Stimulated activated CD8-positive, alpha-beta memory T cell treated with anti-CD3 and anti-CD28 coated beads, Interleukin-7, amount 100 ng/mL, for 4 hours (primary cell): Measurements from ENCODE around the gene TTC33.
A peak's percentile ranks its signal among the peaks of the same experiment; 100 is the strongest.
"Not testable (repeated sequence)": the region's sequence is repeated elsewhere in the genome, so short reads cannot be mapped to it uniquely, and the experiment has no call there.

Source experiments
- DNase-seq, 2 donors: peaks; one replicate each; pipeline ENCODE4 v3.0.0-alpha.2; 2020; ENCODE audit warnings: low read depth in 2 of 2

The TTC33 gene, protein sequence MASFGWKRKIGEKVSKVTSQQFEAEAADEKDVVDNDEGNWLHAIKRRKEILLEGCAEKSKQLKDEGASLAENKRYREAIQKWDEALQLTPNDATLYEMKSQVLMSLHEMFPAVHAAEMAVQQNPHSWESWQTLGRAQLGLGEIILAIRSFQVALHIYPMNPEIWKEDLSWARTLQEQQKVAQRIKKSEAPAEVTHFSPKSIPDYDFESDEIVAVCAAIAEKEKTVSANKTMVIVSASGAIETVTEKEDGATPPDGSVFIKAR

DNA sequence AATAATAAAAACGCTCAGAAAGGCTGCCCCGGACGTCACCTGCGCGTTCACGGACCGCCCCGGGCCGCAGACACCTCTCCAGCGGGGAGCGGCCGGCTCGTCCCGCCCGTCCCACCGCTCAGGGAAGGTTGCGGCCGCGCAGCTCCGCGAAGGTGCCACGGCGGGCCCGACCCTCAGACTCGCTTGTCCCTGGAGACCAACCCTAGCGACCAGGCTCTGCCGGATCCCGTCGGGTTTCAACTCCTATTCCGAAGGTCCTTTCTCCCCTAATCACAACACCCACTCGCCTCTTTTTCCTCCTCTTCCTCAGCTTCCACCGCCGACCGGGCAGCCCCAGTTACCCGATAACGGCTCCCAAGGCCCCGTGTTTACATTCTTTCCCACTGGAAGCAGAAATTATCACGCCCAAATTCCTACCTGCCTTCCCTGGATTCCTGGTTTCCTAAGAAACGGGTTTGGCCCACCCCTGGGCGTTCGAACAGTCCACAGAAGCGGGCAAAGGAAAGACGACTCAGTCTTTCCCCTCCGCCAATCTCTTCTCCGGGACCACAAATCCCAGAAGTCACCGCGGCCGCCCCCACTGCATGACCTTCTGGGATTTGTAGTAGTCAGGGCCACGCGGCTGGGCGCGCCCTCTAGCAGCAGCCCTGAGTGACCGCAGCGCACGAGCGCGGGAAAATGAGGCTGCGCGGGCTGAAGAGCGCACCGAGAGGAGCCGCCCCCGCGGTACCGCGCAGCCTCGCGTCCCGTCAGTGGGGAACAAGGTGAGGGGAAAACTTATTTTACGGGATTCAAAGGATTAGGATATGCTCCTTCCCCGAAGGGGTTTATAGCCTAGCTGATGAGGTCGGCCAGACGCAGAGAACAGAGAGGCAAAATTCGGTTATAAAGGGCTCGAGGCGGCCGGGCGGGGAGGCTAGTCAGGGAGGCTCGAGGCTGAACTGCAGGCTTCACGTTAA lies at the start of gene TTC33:
Gene TTC33 (minus strand): TSS at position 555 of the 959 bp plus-strand sequence. CDS start 8,943 bp downstream, outside the sequence.
- DNase-seq: peak; percentile 93

DNA sequence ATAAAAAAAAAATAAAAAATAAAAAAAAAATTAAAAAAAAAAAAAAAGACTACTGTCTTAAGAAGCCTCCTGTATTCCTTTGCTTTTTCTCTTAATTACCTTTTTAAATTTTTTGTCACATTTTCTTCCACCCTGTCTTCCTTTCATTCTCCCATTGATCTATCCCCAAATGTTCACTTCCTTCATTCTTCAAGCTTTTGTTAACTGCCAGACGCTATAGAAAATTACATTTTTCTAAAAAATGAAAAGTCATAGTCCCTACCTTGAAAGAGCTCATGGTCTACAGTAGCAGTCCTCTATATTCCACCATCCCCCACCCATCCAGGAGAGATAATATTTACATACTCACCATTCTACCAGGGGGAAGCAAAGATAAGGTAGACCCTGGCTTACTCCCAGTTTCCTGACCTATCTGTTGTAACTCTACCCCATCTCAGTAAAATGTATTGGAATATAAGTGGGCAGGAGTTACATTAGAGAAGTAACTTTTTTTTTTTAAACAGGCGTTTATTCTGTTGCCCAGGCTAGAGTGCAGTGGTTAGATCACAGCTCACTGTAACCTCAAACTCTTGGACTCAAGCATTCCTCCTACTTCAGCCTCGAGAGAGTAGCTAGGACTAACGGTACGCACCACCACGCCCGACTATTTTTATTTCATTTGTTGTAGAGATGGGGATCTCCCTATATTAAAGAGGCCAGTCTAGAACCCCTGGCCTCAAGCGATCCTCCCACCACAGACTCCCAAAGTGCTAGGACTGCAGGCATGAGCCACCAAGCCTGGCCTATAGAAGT lies 46.2 kb upstream of the TTC33 start:
- DNase-seq: no peak

DNA sequence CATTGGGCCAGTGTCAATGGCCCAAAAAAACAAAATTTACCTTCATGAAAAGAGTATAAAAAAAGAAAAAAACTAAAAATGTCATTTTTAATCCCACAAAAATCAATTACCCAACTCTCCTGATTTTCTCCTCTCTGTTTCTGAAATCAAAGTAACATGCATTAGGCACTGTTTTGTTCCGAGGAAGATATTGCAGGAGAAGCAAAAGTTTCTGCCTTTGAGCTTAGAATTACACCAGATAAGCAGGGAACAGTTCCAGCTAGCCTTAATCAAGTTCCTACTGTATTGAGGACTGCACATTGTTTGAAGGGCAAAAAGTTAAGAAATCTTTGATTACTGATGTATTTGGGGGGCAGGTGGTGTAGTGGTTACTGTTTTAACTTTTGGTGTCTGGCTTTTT lies 43.5 kb upstream of the TTC33 start:
- no peak for DNase-seq

DNA sequence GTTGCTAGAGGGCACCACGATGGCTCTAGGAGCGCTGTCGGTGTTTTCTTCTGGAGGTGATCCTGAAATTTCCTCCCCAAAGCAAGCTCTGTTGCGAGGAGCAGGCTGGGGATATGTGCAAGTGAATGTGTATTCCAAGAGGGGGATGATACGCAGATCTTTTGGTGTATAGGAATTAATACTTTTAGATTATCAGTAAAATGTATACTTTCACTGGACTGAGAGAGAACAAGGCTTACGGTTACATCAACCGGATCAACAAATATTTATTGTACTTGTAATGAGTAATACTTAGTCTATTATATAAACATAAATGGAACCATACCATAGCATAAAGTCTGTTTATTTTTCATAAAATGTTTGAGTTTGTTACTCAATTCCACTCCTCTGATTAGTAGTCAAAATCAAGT lies 43.0 kb upstream of the TTC33 start:
- DNase-seq: no peak

DNA sequence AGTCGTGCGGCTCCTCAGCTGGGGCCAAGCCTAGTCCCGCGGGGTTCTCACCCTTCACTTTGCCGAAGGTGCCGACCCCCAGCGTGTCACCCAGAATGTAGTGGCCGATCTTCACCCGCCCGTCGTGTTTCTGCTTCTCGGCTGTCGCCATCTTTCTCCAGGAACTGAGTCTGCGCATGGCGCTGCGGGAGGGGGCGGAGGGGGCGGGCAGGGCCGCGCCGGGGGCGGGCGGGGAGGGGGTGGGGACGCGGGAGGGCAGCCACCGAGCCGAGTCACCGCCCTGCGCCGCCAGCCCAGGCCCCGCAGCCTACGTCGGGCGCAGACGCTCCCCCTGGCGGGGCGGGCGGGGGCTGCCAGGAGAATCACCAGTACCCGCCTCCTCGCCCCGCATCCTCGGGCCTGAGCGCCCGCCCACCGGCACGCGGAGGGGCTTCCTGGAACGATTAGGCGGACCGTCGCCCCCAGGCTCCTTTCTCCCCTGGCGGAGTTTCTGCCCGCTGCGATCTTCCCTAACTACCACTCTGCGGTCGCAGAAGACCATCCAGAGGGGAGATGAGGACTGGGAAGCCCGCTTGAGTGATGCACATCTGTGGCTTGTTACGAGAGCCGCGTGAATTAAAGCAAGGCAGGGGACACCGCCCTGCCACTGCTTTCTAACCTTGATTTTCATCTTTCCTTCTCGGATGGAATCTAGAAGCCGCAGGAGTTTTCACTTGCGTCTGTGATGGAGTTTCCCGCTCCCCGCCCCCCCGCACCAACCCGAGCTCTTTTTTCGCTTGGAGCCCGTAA lies 42.4 kb upstream of the TTC33 start, which contains the start of gene PRKAA1:
Gene PRKAA1 (minus strand): TSS at position 363 of the 789 bp plus-strand sequence. CDS start 185 bp downstream, at position 178.
- peak; percentile 77 to 91 for DNase-seq

DNA sequence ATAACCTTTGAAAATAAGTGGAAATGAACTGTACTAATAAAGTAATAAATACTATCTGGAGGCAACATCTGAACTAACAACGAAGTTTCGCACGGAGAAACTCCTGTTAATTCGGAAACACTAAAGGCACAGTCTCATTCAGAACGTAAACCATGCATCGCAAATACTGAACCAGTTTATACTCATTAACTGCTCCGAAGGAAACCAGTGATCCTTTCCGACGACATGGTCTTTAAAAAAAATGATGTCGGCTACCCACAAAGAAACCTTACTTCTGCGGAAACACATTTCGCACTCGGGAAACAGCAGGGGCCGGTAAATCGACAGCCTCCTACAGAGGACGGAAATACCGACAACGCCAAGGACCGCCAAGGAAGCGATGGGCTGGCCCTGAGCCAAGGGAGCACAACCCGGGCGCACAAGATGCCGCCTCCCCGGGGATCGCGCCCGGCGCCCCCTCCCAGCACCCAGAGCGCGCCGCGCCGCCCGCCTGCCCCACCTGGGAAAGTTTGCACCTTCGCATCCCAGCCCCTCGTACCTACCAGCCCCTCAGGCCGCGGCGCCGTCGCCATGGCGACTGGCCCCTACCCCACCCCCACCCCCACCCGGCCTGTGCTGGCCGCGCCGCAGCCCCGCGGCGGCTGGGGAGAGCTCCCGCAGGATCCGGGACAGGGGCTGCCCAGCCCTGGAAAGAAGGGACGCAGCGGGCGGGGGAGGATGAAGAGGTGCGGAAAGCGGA lies 41.7 kb upstream of the TTC33 start:
- DNase-seq: peak; percentile 55 to 74

DNA sequence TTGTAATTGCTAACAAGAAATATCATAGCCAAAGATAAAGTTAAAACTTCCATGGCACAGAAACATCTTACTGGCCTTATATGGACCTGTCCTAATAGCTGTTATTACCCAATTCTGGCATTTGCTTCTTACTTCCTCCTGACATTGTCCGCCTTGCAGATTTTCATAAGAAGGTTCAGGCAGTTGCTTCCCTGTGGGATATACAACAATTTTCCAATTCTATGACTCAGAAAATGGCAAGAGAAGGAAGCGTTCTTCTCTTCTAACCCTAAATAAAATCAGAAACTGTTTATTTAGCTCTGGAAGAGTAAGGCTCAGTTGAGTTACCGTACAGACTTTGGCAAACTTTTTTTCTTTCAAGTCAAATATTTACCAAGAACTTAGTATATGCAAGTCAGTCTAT lies 40.7 kb upstream of the TTC33 start:
- no peak for DNase-seq

DNA sequence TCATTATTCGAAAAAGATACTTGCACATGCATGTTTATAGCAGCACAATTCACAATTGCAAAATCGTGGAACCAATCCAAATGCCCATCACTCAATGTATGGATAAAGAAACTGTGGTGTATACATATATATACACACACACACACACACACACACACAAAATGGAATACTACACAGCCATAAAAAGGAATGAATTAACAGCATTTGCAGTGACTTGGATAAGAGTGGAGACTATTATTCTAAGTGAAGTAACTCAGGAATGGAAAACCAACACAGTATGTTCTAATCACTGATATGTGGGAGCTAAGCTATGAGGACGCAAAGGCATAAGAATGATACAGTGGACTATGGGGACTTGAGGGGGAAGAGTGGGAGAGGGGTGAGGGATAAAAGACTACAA lies 39.1 kb upstream of the TTC33 start:
- DNase-seq: not testable (repeated sequence)

DNA sequence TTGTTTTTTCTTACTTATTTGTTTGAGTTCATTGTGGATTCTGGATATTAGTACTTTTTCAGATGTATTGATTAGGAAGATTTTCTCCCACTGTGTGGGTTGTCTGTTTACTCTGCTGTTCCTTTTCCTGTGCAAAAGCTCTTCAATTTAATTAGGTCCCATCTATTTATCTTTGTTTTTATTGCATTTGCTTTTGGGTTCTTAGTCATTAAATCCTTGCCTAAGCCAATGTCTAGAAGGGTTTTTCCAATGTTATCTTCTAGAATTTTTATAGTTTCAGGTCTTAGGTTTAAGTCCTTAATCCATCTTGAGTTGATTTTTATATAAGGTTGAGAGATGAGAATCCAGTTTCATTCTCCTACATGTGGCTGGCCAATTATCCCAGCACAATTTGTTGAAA lies 38.6 kb upstream of the TTC33 start:
- DNase-seq: not testable (repeated sequence)

DNA sequence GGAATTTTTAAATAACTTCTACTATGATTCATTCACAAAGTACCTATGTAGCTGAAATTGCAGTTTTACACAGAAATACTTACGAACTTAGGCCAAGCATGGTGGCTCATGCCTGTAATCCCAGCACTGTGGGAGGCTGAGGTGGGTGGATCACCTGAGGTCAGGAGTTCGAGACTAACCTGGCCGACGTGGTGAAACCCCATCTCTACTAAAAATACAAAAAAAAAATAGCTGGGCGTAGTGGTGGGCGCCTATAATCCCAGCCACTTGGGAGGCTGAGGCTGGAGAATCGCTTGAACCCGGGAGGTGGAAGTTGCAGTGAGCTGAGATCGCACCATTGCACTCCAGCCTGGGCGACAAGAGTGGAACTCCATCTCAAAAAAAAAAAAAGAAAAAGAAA lies 36.9 kb upstream of the TTC33 start:
- not testable (repeated sequence) for DNase-seq

DNA sequence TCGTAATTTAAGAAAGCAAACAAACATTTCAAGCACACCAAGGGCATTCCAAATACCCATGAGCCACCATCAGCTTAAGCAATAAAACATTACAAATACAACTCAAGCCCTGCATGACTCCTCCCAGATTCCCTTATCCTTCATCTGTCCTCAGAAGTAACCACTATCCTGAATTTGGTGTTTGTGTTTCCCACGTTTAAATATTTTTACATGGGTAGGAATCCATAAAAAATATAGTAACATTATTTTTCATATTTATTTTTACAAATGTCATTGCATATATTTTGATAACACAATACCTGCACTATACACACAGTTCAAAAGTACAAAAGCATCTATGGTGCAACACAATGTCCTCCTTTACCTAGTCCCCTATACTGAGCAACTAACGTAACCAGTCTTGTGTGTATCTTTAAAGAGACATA lies 36.0 kb upstream of the TTC33 start:
- DNase-seq: no peak

DNA sequence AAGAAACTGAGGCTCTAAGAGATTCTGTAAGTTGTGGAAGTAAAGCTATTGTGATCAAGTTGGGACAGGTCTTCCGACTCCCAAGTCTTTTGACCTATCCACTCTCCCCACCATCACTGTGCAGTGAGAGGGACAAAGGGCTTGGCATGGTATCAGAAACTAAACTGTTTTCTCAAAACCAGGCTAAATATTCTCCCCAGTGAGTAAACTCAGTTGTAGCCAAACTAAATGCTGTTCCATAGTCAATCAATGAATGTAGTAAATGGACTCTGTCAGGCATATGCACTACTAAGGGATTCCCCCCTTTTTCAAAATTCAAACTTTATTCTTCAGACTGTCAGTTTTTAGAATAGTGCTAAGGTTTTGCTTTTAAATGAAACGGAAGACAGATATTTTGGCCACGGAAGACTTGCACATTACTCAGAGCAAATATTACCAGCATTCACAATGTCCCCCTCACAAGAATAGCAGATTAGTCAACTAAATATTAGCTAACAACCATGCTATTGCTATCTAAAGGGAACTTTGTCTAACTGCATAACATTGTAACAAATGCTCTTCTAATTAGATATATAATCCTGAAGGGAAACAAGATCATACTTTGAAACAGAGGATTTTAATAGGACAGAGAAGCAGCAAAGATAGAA lies 35.3 kb upstream of the TTC33 start:
- no peak for DNase-seq

DNA sequence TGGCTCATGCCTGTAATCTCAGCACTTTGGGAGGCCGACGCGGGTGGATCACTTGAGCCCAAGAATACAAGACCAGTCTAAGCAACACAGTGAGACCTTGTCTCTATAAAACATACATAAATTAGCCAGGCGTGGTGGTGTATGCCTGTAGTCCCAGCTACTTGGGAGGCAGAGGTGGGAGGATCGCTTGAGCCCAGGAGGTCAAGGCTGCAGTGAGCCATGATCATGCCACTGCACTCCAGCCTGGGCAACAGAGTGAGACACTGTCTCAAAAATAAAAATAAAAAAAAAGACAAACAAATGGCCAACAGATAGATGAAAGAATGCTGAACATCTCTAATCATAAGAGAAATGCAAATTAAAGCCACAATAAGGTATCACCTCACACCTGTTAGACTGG lies 33.2 kb upstream of the TTC33 start:
- DNase-seq: not testable (repeated sequence)

DNA sequence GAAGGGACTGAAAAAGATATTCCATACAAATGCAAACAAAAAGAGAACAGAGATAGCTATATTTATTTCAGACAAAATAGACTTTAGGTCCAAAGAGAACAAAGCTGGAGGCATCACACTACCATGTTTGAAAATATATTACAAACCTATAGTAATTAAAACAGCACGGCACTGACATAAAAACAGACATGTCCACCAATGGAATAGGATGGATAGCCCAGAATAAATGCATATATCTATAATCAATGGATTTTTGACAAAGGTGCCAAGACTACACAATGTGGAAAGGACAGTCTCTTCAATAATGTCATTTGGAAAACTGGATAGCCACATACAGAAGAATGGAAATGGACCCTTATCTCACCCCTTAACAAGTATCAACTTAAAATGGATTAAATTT lies 32.2 kb upstream of the TTC33 start:
- DNase-seq: no peak

DNA sequence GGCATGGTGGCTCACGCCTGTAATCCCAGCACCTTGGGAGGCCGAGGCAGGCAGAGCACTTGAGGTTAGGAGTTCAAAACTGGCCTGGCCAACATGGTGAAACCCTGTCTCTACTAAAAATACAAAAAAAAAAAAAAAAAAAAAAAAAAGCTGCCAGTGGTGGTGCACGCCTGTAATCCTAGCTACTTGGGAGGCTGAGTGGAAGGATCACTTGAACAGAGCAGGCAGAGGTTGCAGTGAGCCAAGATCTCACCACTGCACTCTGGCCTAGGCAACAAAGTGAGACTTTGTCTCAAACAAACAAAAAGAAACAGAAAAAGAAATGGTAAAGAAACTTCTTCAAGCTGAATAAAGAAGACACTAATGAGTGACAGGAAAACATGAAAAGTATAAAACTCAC lies 30.9 kb upstream of the TTC33 start:
- not testable (repeated sequence) for DNase-seq

DNA sequence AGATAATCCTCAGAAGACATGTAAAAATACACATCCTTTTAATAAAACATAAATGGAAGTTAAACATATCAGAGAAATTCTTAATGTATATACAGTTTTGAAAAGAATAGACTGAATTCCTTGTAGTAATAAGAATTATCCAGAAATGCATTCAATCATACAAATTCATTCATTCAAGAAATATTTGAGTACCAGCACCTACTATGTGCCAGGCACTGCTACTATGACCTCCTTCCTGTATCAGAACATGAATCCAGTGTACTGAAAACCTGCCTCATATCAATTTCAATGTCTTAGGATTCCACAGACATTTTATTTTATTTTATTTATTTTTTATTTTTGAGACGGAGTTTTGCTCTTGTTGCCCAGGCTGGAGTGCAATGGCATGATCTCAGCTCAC lies 29.2 kb upstream of the TTC33 start:
- no peak for DNase-seq

DNA sequence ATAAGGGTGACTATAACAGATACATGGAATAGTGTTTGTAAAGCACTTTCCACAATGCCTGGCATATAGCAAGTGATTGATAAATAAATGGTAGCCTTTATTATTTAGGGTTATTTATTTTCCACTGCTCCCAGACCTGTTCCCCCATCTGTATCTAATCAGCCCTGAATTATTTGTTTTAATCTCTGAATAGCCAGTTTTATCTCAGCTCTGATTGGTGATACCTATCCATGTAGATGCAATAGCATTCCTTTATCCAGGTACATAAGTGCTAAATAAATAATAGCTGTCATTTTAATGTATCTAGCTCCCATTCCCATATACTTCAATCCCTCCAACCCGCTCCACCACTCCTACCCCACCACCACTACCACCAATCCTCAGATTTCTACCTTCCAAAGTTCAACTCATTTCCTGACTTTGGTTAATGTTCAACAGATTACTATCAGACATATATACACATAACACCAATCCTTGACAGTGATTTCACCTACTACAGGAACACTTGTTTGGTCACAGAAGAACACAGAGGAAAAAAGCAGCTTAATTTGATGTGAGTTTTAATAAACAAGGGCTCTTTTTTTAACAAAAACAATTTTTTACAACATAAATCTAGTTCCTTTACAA lies 28.4 kb upstream of the TTC33 start:
- DNase-seq: no peak

DNA sequence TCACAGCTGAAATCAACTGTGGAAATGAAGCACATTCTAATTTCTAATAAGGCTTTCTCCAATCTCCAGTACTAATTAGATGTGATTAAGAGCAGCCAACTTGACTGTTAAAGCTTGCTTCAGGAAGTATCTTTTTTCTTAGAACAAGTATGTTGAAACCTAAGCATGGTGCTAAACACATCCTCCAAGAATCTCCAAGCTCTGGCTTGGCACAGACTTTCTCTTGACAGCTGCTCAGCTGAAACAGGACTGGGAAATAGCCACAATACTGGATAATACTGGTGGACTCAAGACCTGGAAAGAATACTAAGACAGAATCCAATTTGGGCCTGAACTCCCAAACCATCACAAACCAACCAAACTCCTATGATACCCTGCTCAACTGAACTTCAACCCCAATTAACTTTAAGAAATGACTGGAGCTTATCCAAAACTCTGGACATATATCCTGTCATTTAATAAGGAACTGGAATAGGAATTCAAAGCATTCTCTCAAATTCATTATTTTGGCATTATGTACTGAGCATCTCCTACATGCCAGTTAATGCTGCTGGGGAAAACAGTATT lies 26.2 kb upstream of the TTC33 start:
- DNase-seq: no peak

DNA sequence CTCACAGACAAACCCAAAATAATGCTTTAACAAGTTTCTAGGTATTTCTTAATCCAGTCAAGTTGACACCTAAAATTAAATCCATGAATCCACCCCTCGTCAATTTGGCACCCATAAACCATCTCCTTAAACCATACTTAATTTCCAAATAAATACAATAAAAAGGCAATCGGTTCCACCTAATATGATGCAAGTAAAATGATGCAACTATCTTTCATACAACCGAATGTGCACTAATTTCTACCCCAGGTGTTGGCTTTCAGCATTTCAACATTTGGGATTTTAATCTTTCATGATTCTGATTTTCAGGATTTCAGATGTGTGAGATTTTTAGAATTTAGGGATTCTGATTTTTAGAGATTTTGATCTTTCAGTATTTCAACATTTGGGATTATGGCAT lies 25.1 kb upstream of the TTC33 start:
- DNase-seq: no peak
